ENCODE data around the gene SOS2.

DNA sequence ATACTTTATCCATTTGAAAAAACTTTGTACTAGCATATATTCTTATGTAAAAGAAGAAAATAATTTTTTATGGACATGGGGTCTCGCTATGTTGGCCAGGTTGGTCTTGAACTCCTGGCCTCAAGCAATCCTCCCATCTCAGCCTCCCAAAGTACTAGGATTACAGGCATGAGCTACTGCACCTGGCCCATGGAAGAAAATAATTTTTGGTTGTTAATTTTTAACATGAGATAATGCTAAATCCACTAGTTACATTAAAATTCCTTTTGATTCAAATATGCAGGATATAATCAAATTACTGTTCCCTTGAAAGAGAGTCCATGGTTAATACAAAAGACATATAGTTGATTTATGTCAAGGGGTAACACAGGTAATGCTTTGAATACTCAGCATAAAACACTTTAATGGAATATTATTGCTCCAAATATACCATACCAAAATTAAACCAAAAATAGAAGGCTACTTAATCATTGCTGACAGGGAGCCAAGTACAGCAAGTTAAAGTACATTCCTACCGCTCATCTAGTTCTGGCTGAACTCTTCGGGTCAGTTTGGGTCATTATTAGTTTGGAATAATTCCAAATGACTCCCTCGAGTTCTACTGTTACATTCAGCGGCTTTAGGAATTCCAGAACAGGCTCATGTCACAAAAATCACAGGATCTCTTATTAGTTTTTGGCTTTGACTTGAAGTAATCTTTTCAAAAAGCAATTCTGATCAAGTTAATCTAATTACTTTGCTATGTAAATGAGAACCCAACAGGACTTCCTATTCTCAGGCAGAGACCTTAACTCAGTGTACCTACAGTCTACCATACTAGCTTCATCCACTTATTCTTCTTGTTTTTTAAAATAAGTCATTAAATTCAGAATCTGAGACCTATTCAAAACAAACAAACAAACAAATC is 6.1 kb downstream of the SOS2 start:
- TF ChIP-seq, protein P1, sequence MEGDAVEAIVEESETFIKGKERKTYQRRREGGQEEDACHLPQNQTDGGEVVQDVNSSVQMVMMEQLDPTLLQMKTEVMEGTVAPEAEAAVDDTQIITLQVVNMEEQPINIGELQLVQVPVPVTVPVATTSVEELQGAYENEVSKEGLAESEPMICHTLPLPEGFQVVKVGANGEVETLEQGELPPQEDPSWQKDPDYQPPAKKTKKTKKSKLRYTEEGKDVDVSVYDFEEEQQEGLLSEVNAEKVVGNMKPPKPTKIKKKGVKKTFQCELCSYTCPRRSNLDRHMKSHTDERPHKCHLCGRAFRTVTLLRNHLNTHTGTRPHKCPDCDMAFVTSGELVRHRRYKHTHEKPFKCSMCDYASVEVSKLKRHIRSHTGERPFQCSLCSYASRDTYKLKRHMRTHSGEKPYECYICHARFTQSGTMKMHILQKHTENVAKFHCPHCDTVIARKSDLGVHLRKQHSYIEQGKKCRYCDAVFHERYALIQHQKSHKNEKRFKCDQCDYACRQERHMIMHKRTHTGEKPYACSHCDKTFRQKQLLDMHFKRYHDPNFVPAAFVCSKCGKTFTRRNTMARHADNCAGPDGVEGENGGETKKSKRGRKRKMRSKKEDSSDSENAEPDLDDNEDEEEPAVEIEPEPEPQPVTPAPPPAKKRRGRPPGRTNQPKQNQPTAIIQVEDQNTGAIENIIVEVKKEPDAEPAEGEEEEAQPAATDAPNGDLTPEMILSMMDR (IDR thresholded peaks at IDR 0.05): no peak
- no peak for TF ChIP-seq EP300 (IDR thresholded peaks at IDR 0.05)
